Esophagus muscularis mucosa (tissue), 3 donors: Measurements from ENCODE around the gene OR12D1.

ENCODE experiments used
- EP300 ChIP-seq: sonication (generic); formaldehyde crosslinking; IDR thresholded peaks from one replicate; pipeline ENCODE4 v1.6.1; 2017; ENCODE audit warnings: antibody characterized with exemption
- TF ChIP-seq, protein P1 (sequence below), 3 experiments: fragments of 200-600 bp in 2 of 3; fragments of 450-650 bp in 1 of 3; sonication (generic) in 2 of 3; IDR thresholded peaks; one replicate each; pipeline ENCODE4 v1.5.1; 2017 to 2019; ENCODE audit warnings: antibody characterized with exemption in 3 of 3, mild to moderate bottlenecking in 2 of 3, moderate library complexity in 1 of 3

DNA sequence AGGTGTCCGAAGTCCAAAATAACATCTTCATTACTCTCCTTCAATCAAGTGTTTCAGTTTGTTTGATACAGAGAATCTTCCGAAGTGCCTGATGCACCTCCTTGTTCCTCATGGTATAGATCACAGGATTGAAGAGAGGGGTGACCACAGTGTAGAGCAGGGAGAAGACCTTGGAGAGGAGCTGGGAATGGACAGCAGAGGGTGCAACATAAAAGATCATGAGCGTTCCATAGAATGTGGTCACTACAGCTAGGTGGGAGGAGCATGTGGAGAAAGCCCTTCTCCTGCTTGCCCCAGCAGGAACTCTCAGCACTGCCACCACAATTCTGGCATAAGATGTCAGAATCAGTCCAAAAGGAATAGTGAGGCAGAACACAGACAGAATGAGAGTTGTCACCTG, 11.9 kb downstream of the OR12D1 start:
- TF ChIP-seq, protein P1, sequence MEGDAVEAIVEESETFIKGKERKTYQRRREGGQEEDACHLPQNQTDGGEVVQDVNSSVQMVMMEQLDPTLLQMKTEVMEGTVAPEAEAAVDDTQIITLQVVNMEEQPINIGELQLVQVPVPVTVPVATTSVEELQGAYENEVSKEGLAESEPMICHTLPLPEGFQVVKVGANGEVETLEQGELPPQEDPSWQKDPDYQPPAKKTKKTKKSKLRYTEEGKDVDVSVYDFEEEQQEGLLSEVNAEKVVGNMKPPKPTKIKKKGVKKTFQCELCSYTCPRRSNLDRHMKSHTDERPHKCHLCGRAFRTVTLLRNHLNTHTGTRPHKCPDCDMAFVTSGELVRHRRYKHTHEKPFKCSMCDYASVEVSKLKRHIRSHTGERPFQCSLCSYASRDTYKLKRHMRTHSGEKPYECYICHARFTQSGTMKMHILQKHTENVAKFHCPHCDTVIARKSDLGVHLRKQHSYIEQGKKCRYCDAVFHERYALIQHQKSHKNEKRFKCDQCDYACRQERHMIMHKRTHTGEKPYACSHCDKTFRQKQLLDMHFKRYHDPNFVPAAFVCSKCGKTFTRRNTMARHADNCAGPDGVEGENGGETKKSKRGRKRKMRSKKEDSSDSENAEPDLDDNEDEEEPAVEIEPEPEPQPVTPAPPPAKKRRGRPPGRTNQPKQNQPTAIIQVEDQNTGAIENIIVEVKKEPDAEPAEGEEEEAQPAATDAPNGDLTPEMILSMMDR (IDR thresholded peaks at IDR 0.05) = no peak
- no peak for TF ChIP-seq EP300
